Activated CD8-positive, alpha-beta memory T cell treated with anti-CD3 and anti-CD28 coated beads, Interleukin-2, amount 10 ng/mL, durations not matched to agents 7 days and 5 days (primary cell): ENCODE results near the gene RUSC1. TPM values are rescaled to one million over a fixed set of nuclear protein-coding genes. Genes with fewer than 3 reads are reported as not detected.
"Not testable (repeated sequence)": the region's sequence is repeated elsewhere in the genome, so short reads cannot be mapped to it uniquely, and the experiment has no call there.

Experiments used
- ATAC-seq: fragments of 150-1000 bp; cut with Tn5 transposase; one replicate; pipeline ENCODE4 v1.10.0; 2021; ENCODE audit warnings: moderate library complexity
- CTCF ChIA-PET: fragments of 350-600 bp; sonication (Branson Sonifier 250); formaldehyde crosslinking; loops from one replicate; lab custom pipeline; 2021; ENCODE audit warnings: antibody characterized with exemption; lab: Charles Lee
- DNase-seq: peaks from one replicate; pipeline ENCODE4 v3.0.0-alpha.2; 2020
- H3K27ac Mint-ChIP-seq: one replicate; pipeline ENCODE4 v1.8.0; 2021; ENCODE audit warnings: mild to moderate bottlenecking, mixed read lengths
- H3K27me3 Mint-ChIP-seq: one replicate; pipeline ENCODE4 v1.8.0; 2021; ENCODE audit warnings: mixed read lengths
- H3K36me3 Mint-ChIP-seq: one replicate; pipeline ENCODE4 v1.8.0; 2021; ENCODE audit warnings: mild to moderate bottlenecking, mixed read lengths
- H3K4me1 Mint-ChIP-seq: one replicate; pipeline ENCODE4 v1.8.0; 2021; ENCODE audit warnings: mixed read lengths
- H3K4me3 Mint-ChIP-seq: one replicate; pipeline ENCODE4 v1.8.0; 2021; ENCODE audit warnings: mild to moderate bottlenecking, moderate library complexity, mixed read lengths
- H3K9me3 Mint-ChIP-seq: one replicate; pipeline ENCODE4 v1.8.0; 2022; ENCODE audit warnings: low read depth, mixed read lengths
- total RNA-seq, 2 experiments: library from RNA; stranded (reverse); gene quantifications; one replicate each; pipeline ENCODE4 v1.2.3, GENCODE V29; 2021

The RUSC1 gene
- total RNA-seq, 2 experiments from 2014 or later, result 29.1 to 33.2 TPM

DNA sequence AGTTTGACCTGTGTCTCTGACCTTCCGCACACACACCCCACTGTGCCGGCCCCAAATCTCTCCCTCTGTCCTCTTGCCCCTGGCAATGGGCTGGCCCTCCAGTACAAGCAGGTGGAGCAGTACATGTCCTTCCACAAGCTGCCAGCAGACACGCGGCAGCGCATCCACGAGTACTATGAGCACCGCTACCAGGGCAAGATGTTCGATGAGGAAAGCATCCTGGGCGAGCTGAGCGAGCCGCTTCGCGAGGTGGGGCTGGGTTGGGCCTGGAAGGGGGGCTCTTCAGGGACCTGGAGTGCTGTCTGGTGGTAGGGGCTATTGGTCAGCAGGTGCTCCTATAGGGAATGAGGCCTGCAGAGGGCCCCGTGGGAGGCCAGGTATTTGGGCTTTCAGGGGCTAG is 35.6 kb upstream of the RUSC1 start:
- DNase-seq, result no peak
- no peak for ATAC-seq
- Mint-ChIP-seq H3K4me3 (no peak overlapping the region), H3K9me3 (no peaks in the 10 kb centered on the region), H3K27me3 (no peaks in the 10 kb centered on the region), H3K36me3 (no peaks in the 10 kb centered on the region), H3K27ac (no peak overlapping the region), H3K4me1 (no peaks in the 10 kb centered on the region)
- CTCF ChIA-PET, result interaction anchor here (0.5 to 1.6 kb wide), 2 partner anchors 38 to 311 kb away, joined by 3 to 4 read pairs; no protein-coding TSS in a partner anchor

DNA sequence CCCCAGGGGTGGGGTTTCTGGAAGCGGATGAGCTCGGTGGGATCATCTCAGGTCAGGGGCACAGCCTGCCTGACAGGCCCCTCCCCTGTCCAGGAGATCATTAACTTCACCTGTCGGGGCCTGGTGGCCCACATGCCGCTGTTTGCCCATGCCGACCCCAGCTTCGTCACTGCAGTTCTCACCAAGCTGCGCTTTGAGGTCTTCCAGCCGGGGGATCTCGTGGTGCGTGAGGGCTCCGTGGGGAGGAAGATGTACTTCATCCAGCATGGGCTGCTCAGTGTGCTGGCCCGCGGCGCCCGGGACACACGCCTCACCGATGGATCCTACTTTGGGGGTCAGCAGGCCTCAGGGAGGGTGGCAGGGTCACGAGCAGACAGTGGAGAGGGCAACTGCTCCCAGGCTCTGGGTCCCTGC is 35.1 kb upstream of the RUSC1 start:
- Mint-ChIP-seq H3K9me3 (no peaks in the 10 kb centered on the region), H3K36me3 (no peaks in the 10 kb centered on the region), H3K27me3 (no peaks in the 10 kb centered on the region), H3K4me1 (no peaks in the 10 kb centered on the region), H3K4me3 (no peak overlapping the region), H3K27ac (no peak overlapping the region)
- DNase-seq (no peak), ATAC-seq (no peak)
- CTCF ChIA-PET, result interaction anchor here (1.6 kb wide), 1 partner anchor 38 kb away, joined by 3 read pairs; no protein-coding TSS in a partner anchor

DNA sequence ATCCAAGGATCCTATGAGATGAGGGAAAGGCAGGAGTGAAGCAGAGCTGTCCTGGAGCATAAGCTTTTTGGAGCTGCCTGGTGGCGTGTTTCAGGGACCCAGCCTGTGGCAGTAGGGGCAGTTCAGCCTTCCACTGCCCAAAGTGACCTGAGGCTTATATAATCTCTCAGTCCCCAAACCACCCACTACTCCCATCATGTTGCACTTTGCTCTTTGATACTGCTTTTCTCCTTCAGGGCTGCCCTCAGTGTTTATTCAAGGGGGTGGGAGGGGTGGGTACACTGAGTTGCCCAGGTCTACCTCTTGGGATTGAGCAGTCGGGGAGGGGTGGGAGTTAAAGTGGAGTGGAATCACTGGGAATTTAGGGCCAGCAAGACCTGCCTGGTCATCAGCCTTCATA is 34.1 kb upstream of the RUSC1 start:
- CTCF ChIA-PET, result no interaction called here
- H3K4me3 Mint-ChIP-seq, result no peak overlapping the region
- no peak overlapping the region for H3K27ac Mint-ChIP-seq
- peaks cover 3% of the 10 kb centered on the region for H3K27me3 Mint-ChIP-seq
- no peaks in the 10 kb centered on the region for H3K36me3 Mint-ChIP-seq
- ATAC-seq (no peak), DNase-seq (no peak)
- no peaks in the 10 kb centered on the region for H3K9me3 Mint-ChIP-seq
- H3K4me1 Mint-ChIP-seq, result no peaks in the 10 kb centered on the region

DNA sequence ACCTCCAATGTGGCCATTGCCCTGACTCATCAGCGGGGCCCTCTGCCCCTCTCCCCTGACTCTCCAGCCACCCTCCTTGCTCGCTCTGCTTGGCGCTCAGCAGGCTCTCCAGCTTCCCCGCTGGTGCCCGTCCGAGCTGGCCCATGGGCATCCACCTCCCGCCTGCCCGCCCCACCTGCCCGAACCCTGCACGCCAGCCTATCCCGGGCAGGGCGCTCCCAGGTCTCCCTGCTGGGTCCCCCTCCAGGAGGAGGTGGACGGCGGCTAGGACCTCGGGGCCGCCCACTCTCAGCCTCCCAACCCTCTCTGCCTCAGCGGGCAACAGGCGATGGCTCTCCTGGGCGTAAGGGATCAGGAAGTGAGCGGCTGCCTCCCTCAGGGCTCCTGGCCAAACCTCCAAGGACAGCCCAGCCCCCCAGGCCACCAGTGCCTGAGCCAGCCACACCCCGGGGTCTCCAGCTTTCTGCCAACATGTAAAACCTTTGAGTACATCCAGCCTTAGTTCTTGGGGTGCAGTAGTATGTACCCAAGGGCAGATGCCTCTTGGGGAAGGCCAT is 32.6 kb upstream of the RUSC1 start:
- no peak overlapping the region for H3K4me3 Mint-ChIP-seq
- CTCF ChIA-PET, result no interaction called here
- no peak overlapping the region for H3K27ac Mint-ChIP-seq
- ATAC-seq (no peak), DNase-seq (no peak)
- H3K27me3 Mint-ChIP-seq, result peaks cover 4% of the 10 kb centered on the region
- no peaks in the 10 kb centered on the region for H3K36me3 Mint-ChIP-seq
- no peaks in the 10 kb centered on the region for H3K4me1 Mint-ChIP-seq
- H3K9me3 Mint-ChIP-seq, result no peaks in the 10 kb centered on the region

DNA sequence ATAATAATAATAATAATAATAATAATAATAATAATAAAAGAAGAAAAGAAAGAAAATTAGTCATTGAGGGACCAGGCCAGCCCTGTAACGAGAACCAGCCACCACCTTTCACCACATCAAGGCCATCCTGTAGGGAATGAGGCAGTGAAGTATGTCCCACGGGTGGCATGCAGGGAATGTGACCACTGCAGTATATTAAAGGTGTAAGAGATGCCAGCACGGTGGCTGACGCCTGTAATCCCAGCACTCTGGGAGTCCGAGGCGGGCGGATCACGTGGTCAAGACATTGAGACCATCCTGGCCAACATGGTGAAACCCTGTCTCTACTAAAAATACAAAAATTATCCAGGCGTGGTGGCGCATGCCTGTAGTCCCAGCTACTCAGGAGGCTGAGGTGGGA is 29.7 kb upstream of the RUSC1 start:
- not testable (repeated sequence) for H3K36me3 Mint-ChIP-seq, H3K4me3 Mint-ChIP-seq, H3K4me1 Mint-ChIP-seq, H3K27ac Mint-ChIP-seq, ATAC-seq, DNase-seq, H3K9me3 Mint-ChIP-seq
- CTCF ChIA-PET, result interaction anchor here (1.8 kb wide), 1 partner anchor 11 kb away, joined by 7 read pairs; no protein-coding TSS in a partner anchor
- H3K27me3 Mint-ChIP-seq, result peaks cover 30% of the 10 kb centered on the region

DNA sequence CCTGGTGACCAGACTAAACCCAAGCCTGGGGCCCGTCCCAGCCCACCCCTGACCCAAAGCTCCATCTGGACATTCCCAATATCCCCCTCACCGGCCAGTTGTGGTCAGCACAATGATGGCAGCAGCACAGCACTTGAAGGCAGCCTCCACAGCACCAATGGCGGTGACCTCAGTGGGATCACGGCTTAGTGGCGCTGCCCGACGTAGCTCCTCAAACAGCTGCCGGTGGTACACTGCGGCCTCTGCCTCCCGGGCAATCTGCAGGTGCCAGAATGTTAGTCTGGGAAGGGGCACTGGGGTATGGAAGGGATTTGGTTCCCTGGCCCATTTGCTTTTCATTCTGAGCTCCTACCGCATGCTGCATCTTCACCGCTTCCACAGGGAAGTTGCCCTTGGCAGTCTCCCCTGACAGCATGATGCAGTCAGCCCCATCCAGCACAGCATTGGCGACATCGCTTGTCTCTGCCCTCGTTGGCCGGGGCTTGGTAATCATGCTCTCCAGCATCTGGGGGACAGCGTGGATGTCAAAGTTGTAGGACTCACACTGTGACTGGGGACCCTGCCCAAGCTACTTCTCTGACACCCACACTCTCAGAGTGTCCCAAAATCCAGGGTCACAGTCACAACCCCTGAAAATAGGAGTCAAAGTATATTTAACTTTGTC is 27.5 kb upstream of the RUSC1 start:
- H3K4me3 Mint-ChIP-seq, result no peak overlapping the region
- DNase-seq, result no peak
- no peaks in the 10 kb centered on the region for H3K36me3 Mint-ChIP-seq
- peaks cover 7% of the 10 kb centered on the region for H3K4me1 Mint-ChIP-seq
- CTCF ChIA-PET, result interaction anchor here (0.6 to 1.7 kb wide), 3 partner anchors 15 to 42 kb away, joined by 3 to 5 read pairs (median 3); no protein-coding TSS in a partner anchor
- no peak overlapping the region for H3K27ac Mint-ChIP-seq
- H3K27me3 Mint-ChIP-seq, result peaks cover 46% of the 10 kb centered on the region
- H3K9me3 Mint-ChIP-seq, result no peaks in the 10 kb centered on the region
- no peak for ATAC-seq

DNA sequence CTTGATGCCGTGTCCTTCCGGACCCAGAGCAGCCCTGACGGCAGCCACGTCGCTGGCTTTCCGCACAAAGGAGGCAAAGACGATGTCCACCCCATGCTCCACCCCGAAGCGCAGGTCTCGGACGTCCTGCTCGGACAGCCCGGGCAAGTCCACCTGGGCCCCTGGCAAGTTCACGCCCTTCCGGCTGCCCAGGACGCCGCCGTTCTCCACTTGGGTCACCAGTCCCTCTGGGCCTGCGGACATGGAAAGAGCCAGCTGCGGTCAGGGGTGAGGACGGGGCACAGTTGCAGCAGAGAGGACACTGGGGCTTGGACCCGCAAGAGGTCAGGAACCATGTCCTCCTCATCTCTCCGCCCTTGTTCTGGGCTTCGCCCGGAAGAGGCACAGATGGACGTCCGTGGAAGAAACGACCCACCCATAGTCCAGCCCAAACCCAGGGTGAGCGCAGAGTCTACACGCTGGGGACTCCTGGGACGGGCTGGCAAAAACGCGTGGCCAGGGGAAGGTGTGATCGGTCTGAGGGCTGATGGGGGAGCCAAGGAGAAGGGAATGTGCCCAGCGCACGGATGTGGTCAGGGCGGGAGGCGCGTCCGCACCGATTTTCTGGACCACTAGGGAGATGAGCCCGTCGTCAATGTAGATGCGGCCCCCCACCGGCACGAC is 26.0 kb upstream of the RUSC1 start:
- Mint-ChIP-seq H3K4me1 (peaks cover 7% of the 10 kb centered on the region), H3K9me3 (no peaks in the 10 kb centered on the region), H3K36me3 (no peaks in the 10 kb centered on the region), H3K27me3 (peaks cover 46% of the 10 kb centered on the region), H3K27ac (no peak overlapping the region), H3K4me3 (peak overlapping the region; percentile 25)
- ATAC-seq, result no peak
- DNase-seq, result no peak
- CTCF ChIA-PET, result no interaction called here

DNA sequence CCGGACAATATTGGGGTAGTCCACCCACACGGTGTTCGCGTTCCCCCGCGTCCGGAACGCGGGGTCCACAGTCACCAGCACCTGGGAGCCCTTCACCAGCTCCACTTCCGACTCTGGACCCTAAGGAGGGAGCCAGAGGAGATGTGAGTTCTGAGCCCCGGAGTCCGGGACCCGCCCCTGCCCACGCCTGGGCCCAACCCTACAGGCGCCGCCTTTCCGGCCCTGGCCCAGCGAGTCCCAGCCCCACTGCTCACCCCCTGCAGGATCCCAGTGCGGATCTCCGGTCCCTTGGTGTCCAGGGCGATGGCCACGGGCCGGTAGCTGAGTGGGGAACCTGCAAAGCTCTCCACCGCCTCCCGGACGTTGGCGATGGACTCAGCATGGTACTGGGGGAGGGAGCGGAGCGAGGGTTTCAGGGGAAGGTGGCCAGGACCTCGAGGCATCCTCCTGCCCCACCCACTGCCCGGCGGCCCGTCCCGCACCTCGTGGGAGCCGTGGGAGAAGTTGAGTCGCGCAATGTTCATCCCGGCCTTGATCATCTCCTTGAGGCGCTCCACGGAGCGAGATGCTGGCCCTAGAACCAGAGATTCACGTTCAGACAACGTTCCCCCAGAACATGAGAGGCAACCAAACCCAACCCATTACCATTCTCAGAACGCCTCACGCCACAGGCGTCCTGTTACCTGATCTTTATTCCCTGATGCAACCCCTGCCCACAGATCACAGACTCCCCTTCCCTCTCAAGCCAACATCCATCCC is 25.3 kb upstream of the RUSC1 start:
- no peak overlapping the region for H3K27ac Mint-ChIP-seq
- no peaks in the 10 kb centered on the region for H3K9me3 Mint-ChIP-seq
- peaks cover 46% of the 10 kb centered on the region for H3K27me3 Mint-ChIP-seq
- H3K36me3 Mint-ChIP-seq, result no peaks in the 10 kb centered on the region
- ATAC-seq (no peak), DNase-seq (no peak)
- CTCF ChIA-PET, result interaction anchor here (0.8 kb wide), 1 partner anchor 28 kb away, joined by 3 read pairs; no protein-coding TSS in a partner anchor
- no peak overlapping the region for H3K4me3 Mint-ChIP-seq
- H3K4me1 Mint-ChIP-seq, result peaks cover 7% of the 10 kb centered on the region

DNA sequence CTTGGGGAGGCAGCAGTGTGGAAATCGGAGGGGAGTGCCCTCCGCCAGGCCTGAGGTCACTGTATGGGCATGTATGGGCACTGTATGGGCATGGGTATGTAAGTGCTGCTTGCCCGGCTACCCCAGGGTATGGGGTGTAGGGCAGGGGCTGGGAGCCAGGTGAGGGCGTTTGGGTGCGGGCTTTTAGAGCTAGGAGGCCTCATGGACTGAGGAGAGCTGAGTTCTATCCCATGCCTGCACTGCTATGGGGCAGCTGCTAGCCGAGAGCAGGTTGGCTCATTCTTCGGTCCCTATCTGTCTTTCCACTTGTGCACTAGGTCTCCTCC is 24.8 kb upstream of the RUSC1 start:
- ATAC-seq (no peak), DNase-seq (no peak)
- H3K27me3 Mint-ChIP-seq, result peaks cover 46% of the 10 kb centered on the region

DNA sequence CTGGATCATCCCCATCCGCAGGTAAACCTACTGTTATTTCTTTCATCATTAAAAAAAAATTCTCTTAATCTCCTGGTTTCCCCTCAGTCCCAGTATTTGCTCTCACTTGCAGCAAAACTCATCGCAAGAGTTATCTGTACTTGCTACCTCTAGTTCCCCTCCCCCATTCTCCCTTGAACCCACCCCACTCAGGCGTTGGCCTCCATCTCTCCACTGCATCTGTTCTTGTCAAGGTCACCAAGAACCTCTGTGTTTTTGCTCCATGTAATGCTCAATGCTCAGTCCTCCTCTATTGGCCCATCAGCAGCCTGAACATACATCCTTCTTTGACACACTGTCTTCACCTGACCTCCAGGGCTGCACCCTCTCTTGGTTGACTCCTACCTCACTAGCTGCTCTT is 24.0 kb upstream of the RUSC1 start:
- CTCF ChIA-PET, result interaction anchor here (1.7 kb wide), 1 partner anchor 46 kb away, joined by 7 read pairs; no protein-coding TSS in a partner anchor
- peaks cover 43% of the 10 kb centered on the region for H3K27me3 Mint-ChIP-seq

More for the DNA sequence above, 24.8 kb upstream of the RUSC1 start:
- CTCF ChIA-PET, result interaction anchor here (0.8 kb wide), 1 partner anchor 27 kb away, joined by 3 read pairs; no protein-coding TSS in a partner anchor
- Mint-ChIP-seq H3K36me3 (no peaks in the 10 kb centered on the region), H3K4me3 (no peak overlapping the region), H3K9me3 (no peaks in the 10 kb centered on the region), H3K4me1 (peaks cover 7% of the 10 kb centered on the region), H3K27ac (no peak overlapping the region)

DNA sequence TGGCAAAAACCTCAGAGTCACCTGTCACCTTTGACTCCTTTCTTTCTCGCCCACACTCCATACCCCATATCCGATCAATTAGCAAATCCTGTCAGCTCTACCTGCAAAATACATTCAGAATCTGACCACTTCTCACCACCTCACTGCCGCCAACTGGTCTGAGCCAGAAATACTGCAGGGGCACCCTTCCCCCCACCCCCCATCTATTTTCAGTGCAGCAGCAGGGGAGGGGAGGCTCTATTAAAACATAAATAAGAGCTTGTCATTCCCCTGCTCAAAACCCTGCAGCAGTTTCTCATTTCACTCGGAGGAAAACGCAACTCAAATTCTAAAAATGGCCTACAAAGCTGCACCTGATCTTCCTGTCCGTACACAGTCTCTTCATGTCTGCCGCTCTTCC is 23.3 kb upstream of the RUSC1 start:
- ATAC-seq, result no peak
- Mint-ChIP-seq H3K4me1 (peaks cover 7% of the 10 kb centered on the region), H3K27me3 (peaks cover 43% of the 10 kb centered on the region), H3K4me3 (no peak overlapping the region), H3K27ac (no peak overlapping the region), H3K36me3 (no peaks in the 10 kb centered on the region), H3K9me3 (no peaks in the 10 kb centered on the region)
- CTCF ChIA-PET, result interaction anchor here (1.4 to 1.7 kb wide), 2 partner anchors 26 to 46 kb away, joined by 3 to 7 read pairs; no protein-coding TSS in a partner anchor
- DNase-seq, result no peak

More for the DNA sequence above, 24.0 kb upstream of the RUSC1 start:
- H3K36me3 Mint-ChIP-seq, result no peaks in the 10 kb centered on the region
- peaks cover 7% of the 10 kb centered on the region for H3K4me1 Mint-ChIP-seq
- ATAC-seq (no peak), DNase-seq (no peak)
- H3K9me3 Mint-ChIP-seq, result no peaks in the 10 kb centered on the region
- H3K4me3 Mint-ChIP-seq, result no peak overlapping the region
- no peak overlapping the region for H3K27ac Mint-ChIP-seq

DNA sequence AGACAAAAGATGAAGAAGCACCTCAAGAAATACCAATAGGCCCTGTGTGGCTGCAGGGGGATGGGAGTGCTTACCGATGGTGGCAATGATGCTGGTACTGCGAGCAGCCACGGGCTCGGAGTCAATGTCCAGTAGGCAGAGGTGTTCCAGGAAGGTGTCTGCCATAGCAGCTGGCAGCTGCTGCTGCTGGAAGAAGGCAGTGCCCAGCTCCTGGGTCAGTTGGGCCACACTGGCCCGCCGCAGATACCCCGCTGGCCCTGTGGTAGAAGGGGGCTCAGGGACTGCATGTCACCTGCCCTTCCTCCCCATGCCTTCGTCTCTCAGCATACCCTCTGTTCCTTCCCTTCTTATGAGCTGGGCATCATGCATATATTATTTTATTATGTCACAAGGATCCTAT is 20.7 kb upstream of the RUSC1 start:
- H3K4me1 Mint-ChIP-seq, result peaks cover 3% of the 10 kb centered on the region
- CTCF ChIA-PET, result no interaction called here
- H3K27me3 Mint-ChIP-seq, result peaks cover 23% of the 10 kb centered on the region
- H3K36me3 Mint-ChIP-seq, result no peaks in the 10 kb centered on the region
- H3K9me3 Mint-ChIP-seq, result no peaks in the 10 kb centered on the region
- no peak overlapping the region for H3K27ac Mint-ChIP-seq
- DNase-seq, result no peak
- H3K4me3 Mint-ChIP-seq, result no peak overlapping the region
- ATAC-seq, result no peak
